HG03064 (cell line): ENCODE results near the gene ATP10B.
"Not testable (repeated sequence)": the region's sequence is repeated elsewhere in the genome, so short reads cannot be mapped to it uniquely, and the experiment has no call there.

Experiments used
- ATAC-seq: cut with Tn5 transposase; IDR thresholded peaks from one replicate; pipeline ENCODE4 v1.9.1; 2021; ENCODE audit warnings: low read depth; ENCODE audit not compliant: unreplicated experiment

The ATP10B gene

GRCh38 chr5:160852049-160852448, at the start of gene ATP10B:
Gene ATP10B (minus strand): TSS chr5:160852211. CDS start chr5:160688074, 164,137 bp downstream.
- ATAC-seq = no peak

- no peak for ATAC-seq
These were observed 49.6 kb upstream of the ATP10B start for GRCh38 chr5:160901656-160902055.

GRCh38 chr5:160899735-160900134, 47.7 kb upstream of the ATP10B start:
- no peak for ATAC-seq

GRCh38 chr5:160893180-160893964, 41.4 kb upstream of the ATP10B start:
- not testable (repeated sequence) for ATAC-seq

- ATAC-seq = no peak
These were observed 35.8 kb upstream of the ATP10B start for GRCh38 chr5:160887780-160888179.

- not testable (repeated sequence) for ATAC-seq
These were observed 21.7 kb upstream of the ATP10B start for GRCh38 chr5:160873560-160874200.

- ATAC-seq = no peak
These were observed 18.0 kb upstream of the ATP10B start for GRCh38 chr5:160869989-160870521.

GRCh38 chr5:160867976-160868375, 16.0 kb upstream of the ATP10B start:
- no peak for ATAC-seq

- ATAC-seq = no peak
These were observed 560 bp downstream of the ATP10B start for GRCh38 chr5:160851451-160851850.

GRCh38 chr5:160850421-160850820, 1.6 kb downstream of the ATP10B start:
- ATAC-seq = no peak

GRCh38 chr5:160847526-160848085, 4.4 kb downstream of the ATP10B start:
- ATAC-seq = no peak

GRCh38 chr5:160846642-160847041, 5.4 kb downstream of the ATP10B start:
- ATAC-seq = no peak

GRCh38 chr5:160844177-160844576, 7.8 kb downstream of the ATP10B start:
- no peak for ATAC-seq

GRCh38 chr5:160843240-160843639, 8.8 kb downstream of the ATP10B start:
- peak; percentile 99 for ATAC-seq

GRCh38 chr5:160837749-160838593, 14.0 kb downstream of the ATP10B start:
- no peak for ATAC-seq

GRCh38 chr5:160837211-160837610, 14.8 kb downstream of the ATP10B start:
- ATAC-seq = no peak

GRCh38 chr5:160835818-160836528, 16.0 kb downstream of the ATP10B start:
- peak; percentile 69 for ATAC-seq

- ATAC-seq = peak; percentile 28
These were observed 16.6 kb downstream of the ATP10B start for GRCh38 chr5:160835376-160835775.

- no peak for ATAC-seq
These were observed 18.2 kb downstream of the ATP10B start for GRCh38 chr5:160833806-160834205.

GRCh38 chr5:160831801-160832200, 20.2 kb downstream of the ATP10B start:
- no peak for ATAC-seq
